Mesenchymal stem cell (in vitro differentiated cells and primary cell): ENCODE results near the gene RGS1. TPM values are rescaled to one million over a fixed set of nuclear protein-coding genes. Genes with fewer than 3 reads are reported as not detected.

Experiments
- DNase-seq: peaks from one replicate; pipeline ENCODE4 v3.0.0-alpha.2; 2013
- H2AFZ ChIP-seq: one replicate; pipeline ENCODE4 v1.6.1; 2013; ENCODE audit warnings: low read depth, mild to moderate bottlenecking, control low read depth, inconsistent platforms, low read length, moderate library complexity
- H2AK5ac ChIP-seq: 2 replicates; pipeline ENCODE4 v1.6.1; 2013; ENCODE audit warnings: low read length, moderate library complexity, mild to moderate bottlenecking, inconsistent platforms; ENCODE audit not compliant: severe bottlenecking
- H2BK120ac ChIP-seq: one replicate; pipeline ENCODE4 v1.6.1; 2013; ENCODE audit warnings: low read depth, mild to moderate bottlenecking, inconsistent platforms, low read length, moderate library complexity
- H2BK12ac ChIP-seq, 2 experiments: one replicate each; pipeline ENCODE4 v1.6.1; 2013; ENCODE audit warnings: inconsistent platforms in 2 of 2, low read length in 2 of 2, mild to moderate bottlenecking in 2 of 2, moderate library complexity in 2 of 2, control low read depth in 1 of 2
- H2BK15ac ChIP-seq: one replicate; pipeline ENCODE4 v1.6.1; 2013; ENCODE audit warnings: mild to moderate bottlenecking, low read depth, inconsistent platforms; ENCODE audit not compliant: poor library complexity, severe bottlenecking
- H2BK5ac ChIP-seq: 2 replicates; pipeline ENCODE4 v1.6.1; 2013; ENCODE audit warnings: low read depth, mild to moderate bottlenecking, low read length, control low read depth, inconsistent platforms; ENCODE audit not compliant: poor library complexity, severe bottlenecking
- H3K14ac ChIP-seq, 2 experiments: one replicate each; pipeline ENCODE4 v1.6.1; 2013; ENCODE audit warnings: inconsistent platforms in 2 of 2, low read length in 2 of 2, control low read depth in 1 of 2, mild to moderate bottlenecking in 1 of 2, moderate library complexity in 1 of 2
- H3K18ac ChIP-seq, 2 experiments: one replicate each; pipeline ENCODE4 v1.6.1; 2013; ENCODE audit warnings: inconsistent platforms in 2 of 2, low read length in 2 of 2, control low read depth in 1 of 2, low read depth in 1 of 2, mild to moderate bottlenecking in 1 of 2
- H3K23ac ChIP-seq, 2 experiments: one replicate each; pipeline ENCODE4 v1.6.1; 2013; ENCODE audit warnings: inconsistent platforms in 2 of 2, low read length in 2 of 2, mild to moderate bottlenecking in 2 of 2, moderate library complexity in 2 of 2, control low read depth in 1 of 2
- H3K27ac ChIP-seq: 2 replicates; pipeline ENCODE4 v1.5.1; 2013; ENCODE audit warnings: mild to moderate bottlenecking, moderate library complexity, low read length, control low read depth, inconsistent platforms; ENCODE audit not compliant: poor library complexity, severe bottlenecking
- H3K27me3 ChIP-seq, 2 experiments: 2 replicates each; pipeline versions ENCODE4 v1.6.1 to v1.7.0; 2013; ENCODE audit warnings: low read length in 2 of 2, mild to moderate bottlenecking in 2 of 2, moderate library complexity in 2 of 2, control low read depth in 1 of 2, inconsistent platforms in 1 of 2; ENCODE audit not compliant: control insufficient read depth in 1 of 2, insufficient read depth in 1 of 2
- H3K36me3 ChIP-seq, 2 experiments: 2 replicates each; pipeline versions ENCODE4 v1.6.1 to v1.7.0; 2013; ENCODE audit warnings: low read length in 2 of 2, control low read depth in 1 of 2, inconsistent platforms in 1 of 2, low read depth in 1 of 2, mild to moderate bottlenecking in 1 of 2; ENCODE audit not compliant: insufficient read depth in 2 of 2, control insufficient read depth in 1 of 2
- H3K4ac ChIP-seq, 2 experiments: one replicate each; pipeline ENCODE4 v1.6.1; 2013; ENCODE audit warnings: inconsistent platforms in 2 of 2, low read length in 2 of 2, mild to moderate bottlenecking in 2 of 2, moderate library complexity in 2 of 2, control low read depth in 1 of 2, low read depth in 1 of 2
- H3K4me1 ChIP-seq: 2 replicates; pipeline ENCODE4 v1.6.1; 2013; ENCODE audit warnings: low read depth, low read length, control low read depth; ENCODE audit not compliant: control insufficient read depth, insufficient read depth
- H3K4me2 ChIP-seq: 2 replicates; pipeline ENCODE4 v1.6.1; 2013; ENCODE audit warnings: low read length, mild to moderate bottlenecking, inconsistent platforms; ENCODE audit not compliant: poor library complexity, severe bottlenecking
- H3K4me3 ChIP-seq, 2 experiments: 2 replicates each; pipeline versions ENCODE4 v1.5.1 to v1.7.0; 2013; ENCODE audit warnings: low read length in 2 of 2, mild to moderate bottlenecking in 2 of 2, control low read depth in 1 of 2, low read depth in 1 of 2; ENCODE audit not compliant: insufficient read depth in 1 of 2
- H3K79me1 ChIP-seq: replicated peaks from 2 replicates; pipeline ENCODE4 v1.6.1; 2013; ENCODE audit warnings: mild to moderate bottlenecking, control low read depth, low read length, inconsistent platforms; ENCODE audit not compliant: poor library complexity, severe bottlenecking
- H3K9ac ChIP-seq: 2 replicates; pipeline ENCODE4 v1.7.0; 2013; ENCODE audit warnings: mild to moderate bottlenecking, low read length, moderate library complexity
- H3K9me3 ChIP-seq: 2 replicates; pipeline ENCODE4 v1.7.0; 2013; ENCODE audit warnings: mild to moderate bottlenecking, low read length; ENCODE audit not compliant: control insufficient read depth
- H4K8ac ChIP-seq: one replicate; pipeline ENCODE4 v1.6.1; 2013; ENCODE audit warnings: inconsistent platforms, mild to moderate bottlenecking, low read length, moderate library complexity
- H4K91ac ChIP-seq: one replicate; pipeline ENCODE4 v1.6.1; 2013; ENCODE audit warnings: mild to moderate bottlenecking, low read length, inconsistent platforms
- WGBS: methylation state at CpG from one replicate; pipeline ENCODE4 v1.1.7; 2013; ENCODE audit warnings: mixed read lengths; 5-methylcytosine and 5-hydroxymethylcytosine counted together
- polyA plus RNA-seq, 2 experiments: library from polyadenylated mRNA; stranded (reverse); fragments of 200-250 nt; gene quantifications; one replicate each; pipeline ENCODE4 v1.2.3, GENCODE V29; 2013

The RGS1 gene
- 64.0 TPM for polyA plus RNA-seq (2013, experiment 1 of 2)
- polyA plus RNA-seq (2013, experiment 2 of 2), result 68.9 TPM

- Histone ChIP-seq H2BK15ac (no peak within 1 kb of the TSS), H4K8ac (no peak within 1 kb of the TSS), H2BK12ac (no peak within 1 kb of the TSS), H2BK5ac (no peak within 1 kb of the TSS), H2BK120ac (no peak within 1 kb of the TSS), H3K4me2 (no peak within 1 kb of the TSS), H2AK5ac (no peak within 1 kb of the TSS), H3K9ac (no peak within 1 kb of the TSS), H3K18ac (peak within 1 kb of the TSS in 1 of 2 experiments; percentile 71), H3K36me3 (no peaks in the 10 kb centered on the region), H3K9me3 (peaks cover under 1% of the 10 kb centered on the region), H3K4ac (no peak within 1 kb of the TSS), H3K14ac (no peak within 1 kb of the TSS), H2AFZ (no peak within 1 kb of the TSS), H3K27ac (no peak within 1 kb of the TSS), H3K23ac (no peak within 1 kb of the TSS), H3K79me1 (no peaks in the 10 kb centered on the region), H3K27me3 (no peaks in the 10 kb centered on the region), H3K4me1 (no peaks in the 10 kb centered on the region), H4K91ac (no peak within 1 kb of the TSS), H3K4me3 (no peak within 1 kb of the TSS)
- DNase-seq, result peak; percentile 98
- WGBS, result 8% methylated on average over 7 of the region's 7 CpGs
Observed at GRCh38 chr1:192575499-192576189, at the start of gene RGS1. RGS1 (plus strand) TSS chr1:192575773; CDS start chr1:192575793, 20 bp downstream.

- H3K9me3 ChIP-seq, result no peaks in the 10 kb centered on the region
- H2AK5ac ChIP-seq, result no peak overlapping the region
- no peak overlapping the region for H3K9ac ChIP-seq
- no peak overlapping the region for H3K23ac ChIP-seq
- no peak overlapping the region for H2BK12ac ChIP-seq
- no peaks in the 10 kb centered on the region for H3K27me3 ChIP-seq
- no peak overlapping the region for H2AFZ ChIP-seq
- no peak overlapping the region for H3K4me2 ChIP-seq
- no peaks in the 10 kb centered on the region for H3K4me1 ChIP-seq
- no peak overlapping the region for H2BK15ac ChIP-seq
- H3K79me1 ChIP-seq, result no peaks in the 10 kb centered on the region
- H4K91ac ChIP-seq, result no peak overlapping the region
- H3K14ac ChIP-seq, result no peak overlapping the region
- H2BK120ac ChIP-seq, result no peak overlapping the region
- H3K18ac ChIP-seq, result no peak overlapping the region
- WGBS, result 96% methylated on average over 2 of the region's 5 CpGs
- H3K27ac ChIP-seq, result no peak overlapping the region
- no peak overlapping the region for H3K4ac ChIP-seq
- no peaks in the 10 kb centered on the region for H3K36me3 ChIP-seq
- no peak overlapping the region for H2BK5ac ChIP-seq
- no peak overlapping the region for H4K8ac ChIP-seq
- DNase-seq, result no peak
- H3K4me3 ChIP-seq, result no peak overlapping the region
Observed at GRCh38 chr1:192527111-192527795, 48.3 kb upstream of the RGS1 start.

GRCh38 chr1:192527950-192528349 lies 47.6 kb upstream of the RGS1 start:
- Histone ChIP-seq H3K4me1 (no peaks in the 10 kb centered on the region), H2AFZ (no peak overlapping the region), H3K4me2 (no peak overlapping the region)

GRCh38 chr1:192529031-192529755 lies 46.4 kb upstream of the RGS1 start:
- Histone ChIP-seq H2BK15ac (no peak overlapping the region), H2BK12ac (peak overlapping the region; percentile 66 to 77), H3K4me2 (no peak overlapping the region), H3K27me3 (no peaks in the 10 kb centered on the region), H2BK120ac (no peak overlapping the region), H3K18ac (peak overlapping the region in 1 of 2 experiments; percentile 21), H2AK5ac (no peak overlapping the region), H3K4me1 (no peaks in the 10 kb centered on the region), H2AFZ (no peak overlapping the region), H3K14ac (no peak overlapping the region), H3K23ac (no peak overlapping the region), H3K79me1 (no peaks in the 10 kb centered on the region), H4K91ac (no peak overlapping the region), H2BK5ac (no peak overlapping the region), H3K9ac (peak overlapping the region; percentile 75), H3K4ac (peak overlapping the region; percentile 87 to 88), H3K27ac (no peak overlapping the region), H3K9me3 (no peaks in the 10 kb centered on the region), H3K36me3 (no peaks in the 10 kb centered on the region), H4K8ac (no peak overlapping the region), H3K4me3 (no peak overlapping the region)
- WGBS, result 68% methylated on average over 2 of the region's 3 CpGs
- no peak for DNase-seq

More at GRCh38 chr1:192527950-192528349, 47.6 kb upstream of the RGS1 start:
- no peak overlapping the region for H2BK12ac ChIP-seq
- peak; percentile 70 for DNase-seq
- no peaks in the 10 kb centered on the region for H3K27me3 ChIP-seq
- H2BK5ac ChIP-seq, result no peak overlapping the region
- no peak overlapping the region for H3K18ac ChIP-seq
- no peaks in the 10 kb centered on the region for H3K36me3 ChIP-seq
- H3K79me1 ChIP-seq, result no peaks in the 10 kb centered on the region
- H2BK120ac ChIP-seq, result no peak overlapping the region
- H3K9ac ChIP-seq, result no peak overlapping the region
- no peak overlapping the region for H2AK5ac ChIP-seq
- no peak overlapping the region for H3K23ac ChIP-seq
- no peak overlapping the region for H4K91ac ChIP-seq
- no peak overlapping the region for H3K4me3 ChIP-seq
- H3K14ac ChIP-seq, result no peak overlapping the region
- no peak overlapping the region for H4K8ac ChIP-seq
- H3K4ac ChIP-seq, result no peak overlapping the region
- H3K9me3 ChIP-seq, result no peaks in the 10 kb centered on the region
- H2BK15ac ChIP-seq, result no peak overlapping the region
- H3K27ac ChIP-seq, result no peak overlapping the region
